Measurements from ENCODE around the gene PTGIS.
"Not testable (repeated sequence)": the region's sequence is repeated elsewhere in the genome, so short reads cannot be mapped to it uniquely, and the experiment has no call there.

GRCh38 chr20:49564991-49565390 lies 2.9 kb downstream of the PTGIS start:
- TF ChIP-seq CTCF, POLR2A (IDR thresholded peaks at IDR 0.05): not testable (repeated sequence)

All from thyroid gland (tissue), 4 donors.